Effector CD4-positive, alpha-beta T cell (primary cell): ENCODE measurements around the gene MTG1.

ENCODE experiments used
- DNase-seq: peaks from one replicate; pipeline ENCODE4 v3.0.0-alpha.2; 2020

The MTG1 gene

GRCh38 chr10:133471300-133472109 is 77.5 kb downstream of the MTG1 start:
- DNase-seq, result no peak
